ENCODE results near the gene CSTF1. TPM values are rescaled to one million over a fixed set of nuclear protein-coding genes. Genes with fewer than 3 reads are reported as not detected.
"Not testable (repeated sequence)": the region's sequence is repeated elsewhere in the genome, so short reads cannot be mapped to it uniquely, and the experiment has no call there.

The CSTF1 gene
- total RNA-seq, 2 donors from 2014 or later: 16.4 to 22.8 TPM

DNA sequence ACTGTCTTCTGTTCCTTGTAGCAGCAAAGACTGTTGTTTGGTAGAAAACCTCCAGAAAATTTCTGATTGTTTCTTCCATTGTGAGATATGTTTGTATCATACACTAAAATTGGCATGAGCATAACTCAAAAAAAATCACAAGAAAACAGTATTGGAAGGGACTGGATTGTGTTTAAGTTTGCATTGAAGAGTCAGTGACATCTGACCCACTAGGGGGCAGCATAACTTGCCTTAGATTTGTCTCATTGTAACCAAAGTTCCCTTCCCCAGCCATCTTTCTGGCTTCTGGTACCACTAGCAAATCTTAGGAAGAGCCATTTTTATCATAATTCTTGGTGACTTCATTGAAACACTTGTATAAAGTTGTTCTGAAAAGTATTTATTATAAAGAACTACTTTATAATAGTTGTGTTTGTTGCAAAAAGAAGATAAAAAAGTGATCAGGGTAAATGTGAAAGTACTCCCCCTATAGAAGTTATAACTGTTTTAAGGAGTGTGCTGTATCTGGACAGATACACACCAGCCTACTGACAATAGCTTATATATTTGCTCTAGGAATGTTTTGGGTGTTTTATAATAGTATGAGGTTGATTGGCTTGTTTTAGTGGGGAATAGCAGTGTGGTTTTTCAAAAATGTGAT, 7.7 kb downstream of the CSTF1 start:
- DNase-seq (ENCODE audit: low spot score): peak; percentile 70
- no peak overlapping the region for H3K4me3 ChIP-seq
- TF ChIP-seq CTCF (IDR thresholded peaks at IDR 0.05): peak; percentile 51 to 85

GRCh38 chr20:56403465-56403864, 11.0 kb downstream of the CSTF1 start:
- H3K27me3 ChIP-seq: no peaks in the 10 kb centered on the region
- peaks cover 0 to 4% of the 10 kb centered on the region in 2 donors for H3K4me1 ChIP-seq
- H3K36me3 ChIP-seq: peaks cover 75% of the 10 kb centered on the region
- DNase-seq (ENCODE audit: low spot score): no peak
- H3K27ac ChIP-seq: no peak overlapping the region
- no peak for TF ChIP-seq CTCF (IDR thresholded peaks at IDR 0.05)
- H3K9me3 ChIP-seq: no peaks in the 10 kb centered on the region
- no peak overlapping the region for H3K4me3 ChIP-seq

More for the DNA sequence above, 7.7 kb downstream of the CSTF1 start:
- no peaks in the 10 kb centered on the region for H3K27me3 ChIP-seq
- no peak overlapping the region for H3K27ac ChIP-seq
- peaks cover 83% of the 10 kb centered on the region for H3K36me3 ChIP-seq
- peaks cover 0 to 4% of the 10 kb centered on the region in 2 donors for H3K4me1 ChIP-seq
- H3K9me3 ChIP-seq: no peaks in the 10 kb centered on the region

- not testable (repeated sequence) for H3K9me3 ChIP-seq; H3K27ac ChIP-seq; H3K4me1 ChIP-seq; H3K4me3 ChIP-seq; DNase-seq (ENCODE audit: low spot score); H3K27me3 ChIP-seq
- H3K36me3 ChIP-seq: peaks cover 63% of the 10 kb centered on the region
Observed at GRCh38 chr20:56405356-56405755, 12.9 kb downstream of the CSTF1 start.

DNA sequence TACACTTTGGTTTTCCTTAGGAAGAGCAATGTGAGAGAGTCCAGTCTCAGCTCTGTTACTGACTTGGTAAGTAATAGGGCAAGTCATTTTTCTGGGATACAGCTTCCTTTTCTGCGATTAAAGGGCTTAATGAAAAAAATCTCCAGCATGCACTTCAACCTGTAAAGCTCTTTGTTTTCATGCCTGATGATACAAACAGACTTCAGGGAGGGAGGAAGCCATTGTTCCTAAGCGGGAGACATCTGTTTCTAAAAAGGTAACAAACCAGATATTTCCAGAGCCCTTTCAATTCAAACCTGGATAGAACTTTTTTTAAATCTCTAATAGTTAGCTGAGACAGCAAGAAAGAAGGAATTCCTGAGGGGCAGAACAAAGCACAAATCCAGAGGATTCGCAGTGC, 14.5 kb downstream of the CSTF1 start:
- Histone ChIP-seq H3K4me3 (no peak overlapping the region), H3K27me3 (no peaks in the 10 kb centered on the region), H3K36me3 (peaks cover 53% of the 10 kb centered on the region), H3K27ac (peak overlapping the region; percentile 36 to 58), H3K9me3 (no peaks in the 10 kb centered on the region), H3K4me1 (peaks cover 0 to 14% of the 10 kb centered on the region in 2 donors)
- DNase-seq (ENCODE audit: low spot score): no peak
- no peak for TF ChIP-seq CTCF (IDR thresholded peaks at IDR 0.05)

DNA sequence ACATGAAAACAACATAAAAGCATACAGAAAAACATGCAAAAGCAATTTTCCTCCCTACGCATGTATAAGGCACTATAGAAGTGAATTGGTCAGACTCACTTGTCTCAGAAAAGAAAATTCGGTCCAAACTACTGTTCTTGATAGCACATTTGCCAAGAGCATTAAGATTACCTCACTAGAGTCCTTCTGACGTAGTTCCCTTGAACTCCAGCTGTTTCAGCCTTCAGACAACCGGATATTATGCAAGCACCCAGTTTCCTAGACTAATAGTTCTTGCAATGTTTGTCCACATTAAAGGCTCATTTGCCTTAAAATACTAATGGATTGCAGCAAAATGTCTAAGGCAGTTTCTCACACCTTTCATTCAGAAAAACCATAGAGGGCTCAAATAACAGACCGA, 17.1 kb downstream of the CSTF1 start:
- Histone ChIP-seq H3K27me3 (no peaks in the 10 kb centered on the region), H3K9me3 (no peaks in the 10 kb centered on the region), H3K27ac (peak overlapping the region in 1 of 2 donors; percentile 19), H3K4me3 (no peak overlapping the region), H3K4me1 (peaks cover 0 to 22% of the 10 kb centered on the region in 2 donors), H3K36me3 (peaks cover 31% of the 10 kb centered on the region)
- DNase-seq (ENCODE audit: low spot score): no peak
- no peak for TF ChIP-seq CTCF (IDR thresholded peaks at IDR 0.05)

DNA sequence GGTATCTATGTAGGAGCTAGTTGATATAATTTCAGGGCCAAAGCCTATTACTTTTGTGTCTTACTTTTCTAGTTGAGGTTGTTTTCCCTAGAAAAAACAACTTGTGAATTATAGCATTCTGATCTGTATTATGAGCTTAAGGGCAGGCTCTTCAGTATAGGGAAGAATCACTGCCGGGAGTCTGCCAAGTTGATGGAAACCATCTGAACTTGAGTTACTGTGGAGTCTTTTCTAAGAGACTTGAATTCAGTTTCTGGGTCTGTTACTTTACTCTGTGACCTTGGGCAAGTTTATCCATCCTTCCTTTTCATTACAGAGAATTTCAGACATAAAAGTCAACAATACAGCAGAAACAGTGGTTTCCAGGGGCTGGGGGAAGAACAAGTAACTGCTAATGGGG, 17.5 kb downstream of the CSTF1 start:
- TF ChIP-seq CTCF (IDR thresholded peaks at IDR 0.05): no peak
- Histone ChIP-seq H3K4me3 (no peak overlapping the region), H3K9me3 (no peaks in the 10 kb centered on the region), H3K27ac (peak overlapping the region; percentile 13 to 24), H3K4me1 (peaks cover 0 to 22% of the 10 kb centered on the region in 2 donors), H3K27me3 (no peaks in the 10 kb centered on the region), H3K36me3 (peaks cover 27% of the 10 kb centered on the region)
- DNase-seq (ENCODE audit: low spot score): no peak

DNA sequence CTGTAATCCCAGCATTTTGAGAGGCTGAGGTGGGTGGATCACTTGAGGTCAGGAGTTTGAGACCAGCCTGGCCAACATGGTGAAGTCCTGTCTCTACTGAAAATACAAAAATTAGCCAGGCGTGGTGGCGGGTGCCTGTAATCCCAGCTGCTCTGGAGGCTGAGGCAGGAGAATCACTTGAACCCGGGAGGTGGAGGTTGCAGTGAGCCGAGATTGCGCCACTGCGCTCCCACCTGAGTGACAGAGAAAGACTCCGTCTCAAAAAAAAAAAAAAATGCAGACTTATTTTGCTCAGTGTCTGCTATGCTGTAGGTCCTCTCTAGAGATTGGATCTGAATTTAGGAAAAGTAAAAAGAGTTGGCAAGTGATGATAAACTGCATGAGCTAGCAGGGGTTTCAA, 18.8 kb downstream of the CSTF1 start:
- H3K27me3 ChIP-seq; H3K4me3 ChIP-seq; DNase-seq (ENCODE audit: low spot score); H3K9me3 ChIP-seq: not testable (repeated sequence)
- Histone ChIP-seq H3K4me1 (peaks cover 0 to 22% of the 10 kb centered on the region in 2 donors), H3K27ac (peak overlapping the region; percentile 43 to 51), H3K36me3 (peaks cover 13% of the 10 kb centered on the region)
